PC-3 (cell line): ENCODE results near the gene EMC1. TPM values are rescaled to one million over a fixed set of nuclear protein-coding genes. Genes with fewer than 3 reads are reported as not detected.
"Not testable (repeated sequence)": the region's sequence is repeated elsewhere in the genome, so short reads cannot be mapped to it uniquely, and the experiment has no call there.

Source experiments
- ATAC-seq: fragments of 200-7000 bp; cut with Tn5 transposase; 2 replicates; pipeline ENCODE4 v1.9.1; 2020; ENCODE audit warnings: mild to moderate bottlenecking, moderate library complexity
- BruUV-seq: library from RNA; stranded (reverse); fragments of 400-500 nt; replicated peaks from 2 replicates; lab custom pipeline; 2021; lab: Mats Ljungman, UMichigan
- CTCF ChIA-PET: fragments of 300-600 bp; sonication (Branson Sonifier 250); formaldehyde crosslinking; loops from one replicate; lab custom pipeline; 2022; ENCODE audit warnings: antibody characterized with exemption; lab: Charles Lee
- POLR2A ChIA-PET: fragments of 300-600 bp; sonication (Branson Sonifier 250); formaldehyde crosslinking; loops from one replicate; lab custom pipeline; 2022; ENCODE audit warnings: antibody characterized with exemption; ENCODE audit not compliant: unreplicated experiment; lab: Charles Lee
- DNase-seq: peaks from one replicate; pipeline ENCODE4 v3.0.0-alpha.2; 2015
- H2AFZ ChIP-seq: fragments of 300-600 bp; sonication (generic); 2 replicates; pipeline ENCODE4 v1.6.0; 2016; ENCODE audit warnings: antibody characterized with exemption, low read length
- H3F3A ChIP-seq: fragments of 300-600 bp; sonication (generic); one replicate; pipeline ENCODE4 v1.6.0; 2017; ENCODE audit warnings: antibody characterized with exemption, low read length, control low read depth, mild to moderate bottlenecking; ENCODE audit not compliant: unreplicated experiment
- H3K27ac ChIP-seq: fragments of 300-600 bp; sonication (generic); 2 replicates; pipeline ENCODE4 v1.5.1; 2016; ENCODE audit warnings: mild to moderate bottlenecking, low read length
- H3K27me3 ChIP-seq: fragments of 300-600 bp; sonication (generic); 2 replicates; pipeline ENCODE4 v1.6.1; 2016; ENCODE audit warnings: low read length, mixed read lengths
- H3K36me3 ChIP-seq: fragments of 300-600 bp; sonication (generic); 2 replicates; pipeline ENCODE4 v1.6.1; 2016; ENCODE audit warnings: low read depth, mixed run types, low read length, mixed read lengths
- H3K4me1 ChIP-seq: fragments of 300-600 bp; sonication (generic); 2 replicates; pipeline ENCODE4 v1.5.1; 2016; ENCODE audit warnings: low read length; ENCODE audit not compliant: insufficient read depth
- H3K4me2 ChIP-seq: fragments of 300-600 bp; sonication (generic); 2 replicates; pipeline ENCODE4 v1.6.0; 2016; ENCODE audit warnings: low read length
- H3K4me3 ChIP-seq: fragments of 300-600 bp; sonication (generic); 2 replicates; pipeline ENCODE4 v1.5.1; 2016; ENCODE audit warnings: mild to moderate bottlenecking, low read length, mixed read lengths
- H3K79me2 ChIP-seq: fragments of 300-600 bp; sonication (generic); 2 replicates; pipeline ENCODE4 v1.6.1; 2017; ENCODE audit warnings: low read length, mixed read lengths
- H3K9ac ChIP-seq: fragments of 300-600 bp; sonication (generic); 2 replicates; pipeline ENCODE4 v1.6.0; 2016; ENCODE audit warnings: mild to moderate bottlenecking, low read length
- H3K9me2 ChIP-seq: fragments of 300-600 bp; sonication (generic); replicated peaks from 2 replicates; pipeline ENCODE4 v1.6.1; 2016; ENCODE audit warnings: mixed run types, low read length, mixed read lengths
- H3K9me3 ChIP-seq: fragments of 300-600 bp; sonication (generic); 2 replicates; pipeline ENCODE4 v1.6.1; 2016; ENCODE audit warnings: low read length, mixed read lengths
- H4K20me1 ChIP-seq: fragments of 300-600 bp; sonication (generic); 2 replicates; pipeline ENCODE4 v1.6.1; 2016; ENCODE audit warnings: low read length, mixed read lengths
- CTCF ChIP-seq: fragments of 300-600 bp; sonication (generic); conservative IDR thresholded peaks from 2 replicates; pipeline ENCODE4 v1.5.1; 2017; ENCODE audit warnings: antibody characterized with exemption, low read depth, mild to moderate bottlenecking, low read length
- EZH2 ChIP-seq: fragments of 300-600 bp; sonication (generic); IDR thresholded peaks from one replicate; pipeline ENCODE4 v1.6.1; 2017; ENCODE audit warnings: antibody characterized with exemption, mild to moderate bottlenecking, low read length; ENCODE audit not compliant: unreplicated experiment
- EZH2phosphoT487 ChIP-seq: fragments of 300-600 bp; sonication (generic); IDR thresholded peaks from 2 replicates; pipeline ENCODE4 v1.6.1; 2018; ENCODE audit warnings: mild to moderate bottlenecking, antibody characterized with exemption, low read length, borderline replicate concordance
- intact Hi-C: fragments of 100-400 bp; cut with micrococcal nuclease; formaldehyde crosslinking; loops from 2 replicates; pipeline ENCODE4 v1.9.0; 2023
- total RNA-seq: library from RNA; depleted of rRNA; stranded (reverse); fragments of >200 nt; gene quantifications from 2 replicates; pipeline ENCODE4 v1.2.3, GENCODE V29; 2014

Gene EMC1
- total RNA-seq, 1 experiment from 2014 or later = 60.9 TPM

GRCh38 chr1:19257178-19257914 is 6.0 kb upstream of the EMC1 start:
- ATAC-seq = no peak
- intact Hi-C loops = no loop called here
- DNase-seq = no peak

GRCh38 chr1:19256301-19256700 is 5.0 kb upstream of the EMC1 start:
- H3K9me3 ChIP-seq, H3K4me3 ChIP-seq, CTCF ChIA-PET, intact Hi-C loops, ATAC-seq, H2AFZ ChIP-seq, H3K9me2 ChIP-seq, H3K27ac ChIP-seq, H3F3A ChIP-seq, H3K4me2 ChIP-seq, BruUV-seq, H3K27me3 ChIP-seq, H3K9ac ChIP-seq, DNase-seq: not testable (repeated sequence)
- POLR2A ChIA-PET = interaction anchor here (0.6 kb wide), 1 partner anchor 53 kb away, joined by 3 read pairs; no protein-coding TSS in a partner anchor
- H4K20me1 ChIP-seq = peaks cover 22% of the 10 kb centered on the region
- H3K36me3 ChIP-seq = peaks cover 58% of the 10 kb centered on the region
- peaks cover 15% of the 10 kb centered on the region for H3K4me1 ChIP-seq
- H3K79me2 ChIP-seq = peaks cover 46% of the 10 kb centered on the region

More at GRCh38 chr1:19257178-19257914, 6.0 kb upstream of the EMC1 start:
- Histone ChIP-seq H3K9me2 (no peaks in the 10 kb centered on the region), H3K27me3 (no peaks in the 10 kb centered on the region), H3K36me3 (peaks cover 58% of the 10 kb centered on the region), H3K4me1 (peaks cover 15% of the 10 kb centered on the region), H3K9ac (no peak overlapping the region), H3K79me2 (peaks cover 36% of the 10 kb centered on the region), H3K27ac (no peak overlapping the region), H3K4me3 (no peak overlapping the region), H4K20me1 (peaks cover 22% of the 10 kb centered on the region), H2AFZ (no peak overlapping the region), H3K4me2 (no peak overlapping the region), H3F3A (no peaks in the 10 kb centered on the region), H3K9me3 (no peaks in the 10 kb centered on the region)
- ChIA-PET POLR2A (no interaction called here), CTCF (no interaction called here)
- no TSS peak for BruUV-seq
- no peak for TF ChIP-seq CTCF
- no peak for TF ChIP-seq EZH2phosphoT487
- no peak for TF ChIP-seq EZH2

- no peak for ATAC-seq
- Histone ChIP-seq H3K4me3 (no peak overlapping the region), H4K20me1 (peaks cover 25% of the 10 kb centered on the region), H3K27ac (no peak overlapping the region), H3K4me1 (peaks cover 18% of the 10 kb centered on the region), H3K79me2 (peaks cover 57% of the 10 kb centered on the region), H3K4me2 (no peak overlapping the region), H2AFZ (no peak overlapping the region), H3K36me3 (peaks cover 58% of the 10 kb centered on the region), H3K9ac (no peak overlapping the region), H3K9me3 (no peaks in the 10 kb centered on the region), H3K9me2 (no peaks in the 10 kb centered on the region), H3K27me3 (no peaks in the 10 kb centered on the region), H3F3A (no peaks in the 10 kb centered on the region)
- intact Hi-C loops = no loop called here
- BruUV-seq = no TSS peak
- ChIA-PET POLR2A (no interaction called here), CTCF (no interaction called here)
- no peak for DNase-seq
- TF ChIP-seq EZH2phosphoT487 (no peak), EZH2 (no peak), CTCF (no peak)
Observed at GRCh38 chr1:19255288-19255687, 4.0 kb upstream of the EMC1 start.
